WTC11 (cell line): ENCODE measurements around the gene RIPK3. TPM values are rescaled to one million over a fixed set of nuclear protein-coding genes. Genes with fewer than 3 reads are reported as not detected.
A peak's percentile ranks its signal among the peaks of the same experiment; 100 is the strongest.

ENCODE experiments used
- ATAC-seq: fragments of 200-7000 bp; cut with Tn5 transposase; 2 replicates; pipeline ENCODE4 v1.10.0; 2021; ENCODE audit warnings: mild to moderate bottlenecking, moderate library complexity
- CTCF ChIA-PET: fragments of 300-600 bp; sonication (Branson Sonifier 250); formaldehyde crosslinking; loops from one replicate; lab custom pipeline; 2021; ENCODE audit warnings: antibody characterized with exemption; lab: Charles Lee
- POLR2A ChIA-PET: fragments of 350-600 bp; sonication (Branson Sonifier 250); formaldehyde crosslinking; loops from one replicate; lab custom pipeline; 2021; ENCODE audit warnings: antibody characterized with exemption; lab: Charles Lee
- DNase-seq: peaks from one replicate; pipeline ENCODE4 v3.0.0; 2021; ENCODE audit warnings: low spot score
- H3K27ac Mint-ChIP-seq: 2 replicates; pipeline ENCODE4 v1.8.0; 2021; ENCODE audit warnings: mixed read lengths
- H3K27me3 Mint-ChIP-seq: 2 replicates; pipeline ENCODE4 v1.8.0; 2021; ENCODE audit warnings: low read depth, mild to moderate bottlenecking, moderate library complexity, mixed read lengths
- H3K36me3 Mint-ChIP-seq: 2 replicates; pipeline ENCODE4 v1.8.0; 2021; ENCODE audit warnings: mixed read lengths
- H3K4me1 Mint-ChIP-seq: 2 replicates; pipeline ENCODE4 v1.8.0; 2022; ENCODE audit warnings: mixed read lengths
- H3K4me3 Mint-ChIP-seq: 2 replicates; pipeline ENCODE4 v1.8.0; 2021; ENCODE audit warnings: mild to moderate bottlenecking, moderate library complexity, mixed read lengths
- H3K9me3 Mint-ChIP-seq: 2 replicates; pipeline ENCODE4 v1.8.0; 2021; ENCODE audit warnings: mixed read lengths
- CTCF ChIP-seq: fragments of 200-600 bp; IDR thresholded peaks from 2 replicates; pipeline ENCODE4 v1.8.0; 2022; ENCODE audit warnings: antibody characterized with exemption
- E2F5 ChIP-seq: sonication (generic); formaldehyde crosslinking; IDR thresholded peaks from 2 replicates; pipeline ENCODE4 v1.8.1; 2022; ENCODE audit warnings: mild to moderate bottlenecking, moderate library complexity, missing genetic modification reagents
- PRDM15 ChIP-seq: sonication (generic); formaldehyde crosslinking; IDR thresholded peaks from 2 replicates; pipeline ENCODE4 v1.8.0; 2022; ENCODE audit warnings: missing genetic modification reagents
- RELA ChIP-seq: sonication (generic); formaldehyde crosslinking; IDR thresholded peaks from 2 replicates; pipeline ENCODE4 v1.8.1; 2022; ENCODE audit warnings: missing genetic modification reagents, mild to moderate bottlenecking, borderline replicate concordance
- SP1 ChIP-seq: sonication (generic); formaldehyde crosslinking; conservative IDR thresholded peaks from 2 replicates; pipeline ENCODE4 v1.8.1; 2022; ENCODE audit warnings: missing genetic modification reagents
- TEAD4 ChIP-seq: sonication (generic); formaldehyde crosslinking; IDR thresholded peaks from 2 replicates; pipeline ENCODE4 v1.8.0; 2022; ENCODE audit warnings: mild to moderate bottlenecking, missing genetic modification reagents
- ZNF396 ChIP-seq: fragments of 250-450 bp; sonication (Bioruptor Pico); IDR thresholded peaks from 2 replicates; pipeline ENCODE4 v1.8.0; 2021; ENCODE audit warnings: mild to moderate bottlenecking, moderate library complexity, borderline replicate concordance
- ZNF425 ChIP-seq: fragments of 250-450 bp; sonication (Bioruptor Pico); conservative IDR thresholded peaks from 2 replicates; pipeline ENCODE4 v1.9.0; 2021; ENCODE audit warnings: mild to moderate bottlenecking
- ZNF671 ChIP-seq: fragments of 250-450 bp; sonication (Bioruptor Pico); IDR thresholded peaks from 2 replicates; pipeline ENCODE4 v1.8.0; 2021; ENCODE audit warnings: mild to moderate bottlenecking
- total RNA-seq: library from RNA; stranded (reverse); gene quantifications from 3 replicates; pipeline ENCODE4 v1.2.3, GENCODE V29; 2021
- TF ChIP-seq, protein P1 (sequence below): sonication (generic); formaldehyde crosslinking; IDR thresholded peaks from 2 replicates; pipeline ENCODE4 v1.8.0; 2023; ENCODE audit warnings: missing genetic modification reagents, mild to moderate bottlenecking, borderline replicate concordance
- TF ChIP-seq, protein P2 (sequence below): sonication (generic); formaldehyde crosslinking; IDR thresholded peaks from 2 replicates; pipeline ENCODE4 v1.8.1; 2023; ENCODE audit warnings: mild to moderate bottlenecking, moderate library complexity, missing genetic modification reagents
- TF ChIP-seq, protein P3 (sequence below): sonication (generic); formaldehyde crosslinking; IDR thresholded peaks from 2 replicates; pipeline ENCODE4 v1.8.1; 2023; ENCODE audit warnings: mild to moderate bottlenecking, missing genetic modification reagents, borderline replicate concordance
- TF ChIP-seq, protein P4 (sequence below): fragments of 250-450 bp; sonication (Bioruptor Pico); IDR thresholded peaks from 2 replicates; pipeline ENCODE4 v2.1.2; 2022; ENCODE audit warnings: mild to moderate bottlenecking, moderate library complexity

The RIPK3 gene
- total RNA-seq, 1 experiment from 2014 or later, result 0.83 TPM

- TF ChIP-seq, protein P1, sequence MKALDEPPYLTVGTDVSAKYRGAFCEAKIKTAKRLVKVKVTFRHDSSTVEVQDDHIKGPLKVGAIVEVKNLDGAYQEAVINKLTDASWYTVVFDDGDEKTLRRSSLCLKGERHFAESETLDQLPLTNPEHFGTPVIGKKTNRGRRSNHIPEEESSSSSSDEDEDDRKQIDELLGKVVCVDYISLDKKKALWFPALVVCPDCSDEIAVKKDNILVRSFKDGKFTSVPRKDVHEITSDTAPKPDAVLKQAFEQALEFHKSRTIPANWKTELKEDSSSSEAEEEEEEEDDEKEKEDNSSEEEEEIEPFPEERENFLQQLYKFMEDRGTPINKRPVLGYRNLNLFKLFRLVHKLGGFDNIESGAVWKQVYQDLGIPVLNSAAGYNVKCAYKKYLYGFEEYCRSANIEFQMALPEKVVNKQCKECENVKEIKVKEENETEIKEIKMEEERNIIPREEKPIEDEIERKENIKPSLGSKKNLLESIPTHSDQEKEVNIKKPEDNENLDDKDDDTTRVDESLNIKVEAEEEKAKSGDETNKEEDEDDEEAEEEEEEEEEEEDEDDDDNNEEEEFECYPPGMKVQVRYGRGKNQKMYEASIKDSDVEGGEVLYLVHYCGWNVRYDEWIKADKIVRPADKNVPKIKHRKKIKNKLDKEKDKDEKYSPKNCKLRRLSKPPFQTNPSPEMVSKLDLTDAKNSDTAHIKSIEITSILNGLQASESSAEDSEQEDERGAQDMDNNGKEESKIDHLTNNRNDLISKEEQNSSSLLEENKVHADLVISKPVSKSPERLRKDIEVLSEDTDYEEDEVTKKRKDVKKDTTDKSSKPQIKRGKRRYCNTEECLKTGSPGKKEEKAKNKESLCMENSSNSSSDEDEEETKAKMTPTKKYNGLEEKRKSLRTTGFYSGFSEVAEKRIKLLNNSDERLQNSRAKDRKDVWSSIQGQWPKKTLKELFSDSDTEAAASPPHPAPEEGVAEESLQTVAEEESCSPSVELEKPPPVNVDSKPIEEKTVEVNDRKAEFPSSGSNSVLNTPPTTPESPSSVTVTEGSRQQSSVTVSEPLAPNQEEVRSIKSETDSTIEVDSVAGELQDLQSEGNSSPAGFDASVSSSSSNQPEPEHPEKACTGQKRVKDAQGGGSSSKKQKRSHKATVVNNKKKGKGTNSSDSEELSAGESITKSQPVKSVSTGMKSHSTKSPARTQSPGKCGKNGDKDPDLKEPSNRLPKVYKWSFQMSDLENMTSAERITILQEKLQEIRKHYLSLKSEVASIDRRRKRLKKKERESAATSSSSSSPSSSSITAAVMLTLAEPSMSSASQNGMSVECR, result peak; percentile 45; the same call in 1 of the 2 replicates
- TF ChIP-seq ZNF425 (CRISPR knock-in tag), result no peak
- TF ChIP-seq E2F5, result 0 out of 2 replicates have a peak, but pooled peaks have one; percentile 39
- 0 out of 2 replicates have a peak, but pooled peaks have one; percentile 16 for TF ChIP-seq PRDM15 (CRISPR knock-in tag)
- TF ChIP-seq RELA (CRISPR knock-in tag), result 0 out of 2 replicates have a peak, but pooled peaks have one; percentile 19
- no peak for TF ChIP-seq TEAD4 (CRISPR knock-in tag)
- TF ChIP-seq, all 79 proteins: peak for 8
Measured at GRCh38 chr14:24368562-24369252, 28.9 kb upstream of the RIPK3 start (continued).

DNA sequence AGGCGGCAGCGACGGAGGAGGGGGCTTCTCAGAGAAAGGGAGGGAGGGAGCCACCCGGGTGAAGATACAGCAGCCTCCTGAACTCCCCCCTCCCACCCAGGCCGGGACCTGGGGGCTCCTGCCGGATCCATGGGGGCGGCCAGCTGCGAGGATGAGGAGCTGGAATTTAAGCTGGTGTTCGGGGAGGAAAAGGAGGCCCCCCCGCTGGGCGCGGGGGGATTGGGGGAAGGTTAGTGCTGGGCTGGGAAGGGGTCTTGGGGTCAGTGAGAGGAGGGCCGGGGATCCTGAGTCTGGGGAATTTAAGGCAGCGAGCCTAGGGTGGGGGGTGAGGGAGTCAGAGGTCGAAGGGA is 28.4 kb upstream of the RIPK3 start:
- Mint-ChIP-seq H3K27ac (no peak overlapping the region; the same call in 1 of the 2 replicates), H3K36me3 (no peaks in the 10 kb centered on the region), H3K27me3 (peaks cover 5% of the 10 kb centered on the region), H3K9me3 (no peaks in the 10 kb centered on the region), H3K4me1 (peaks cover 15% of the 10 kb centered on the region), H3K4me3 (peak overlapping the region; percentile 90)
- ChIA-PET POLR2A (interaction anchor here (0.6 to 1.4 kb wide), 6 partner anchors 9 to 97 kb away, joined by 3 to 8 read pairs (median 6); partner anchors contain the start of genes NYNRIN and RABGGTA), CTCF (interaction anchor here (0.9 to 2.2 kb wide), 9 partner anchors 9 to 253 kb away, joined by 3 to 24 read pairs (median 3); partner anchors contain the start of genes CIDEB and KHNYN)
- ATAC-seq (peak; percentile 0; the same call in 1 of the 2 replicates), DNase-seq (no peak)
- TF ChIP-seq, protein P2, sequence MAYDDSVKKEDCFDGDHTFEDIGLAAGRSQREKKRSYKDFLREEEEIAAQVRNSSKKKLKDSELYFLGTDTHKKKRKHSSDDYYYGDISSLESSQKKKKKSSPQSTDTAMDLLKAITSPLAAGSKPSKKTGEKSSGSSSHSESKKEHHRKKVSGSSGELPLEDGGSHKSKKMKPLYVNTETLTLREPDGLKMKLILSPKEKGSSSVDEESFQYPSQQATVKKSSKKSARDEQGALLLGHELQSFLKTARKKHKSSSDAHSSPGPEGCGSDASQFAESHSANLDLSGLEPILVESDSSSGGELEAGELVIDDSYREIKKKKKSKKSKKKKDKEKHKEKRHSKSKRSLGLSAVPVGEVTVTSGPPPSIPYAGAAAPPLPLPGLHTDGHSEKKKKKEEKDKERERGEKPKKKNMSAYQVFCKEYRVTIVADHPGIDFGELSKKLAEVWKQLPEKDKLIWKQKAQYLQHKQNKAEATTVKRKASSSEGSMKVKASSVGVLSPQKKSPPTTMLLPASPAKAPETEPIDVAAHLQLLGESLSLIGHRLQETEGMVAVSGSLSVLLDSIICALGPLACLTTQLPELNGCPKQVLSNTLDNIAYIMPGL (CRISPR knock-in tag), result no peak
- TF ChIP-seq ZNF671 (CRISPR knock-in tag) (no peak), SP1 (CRISPR knock-in tag) (no peak), ZNF396 (CRISPR knock-in tag) (no peak), CTCF (no peak), TEAD4 (CRISPR knock-in tag) (no peak)
- TF ChIP-seq, protein P3, sequence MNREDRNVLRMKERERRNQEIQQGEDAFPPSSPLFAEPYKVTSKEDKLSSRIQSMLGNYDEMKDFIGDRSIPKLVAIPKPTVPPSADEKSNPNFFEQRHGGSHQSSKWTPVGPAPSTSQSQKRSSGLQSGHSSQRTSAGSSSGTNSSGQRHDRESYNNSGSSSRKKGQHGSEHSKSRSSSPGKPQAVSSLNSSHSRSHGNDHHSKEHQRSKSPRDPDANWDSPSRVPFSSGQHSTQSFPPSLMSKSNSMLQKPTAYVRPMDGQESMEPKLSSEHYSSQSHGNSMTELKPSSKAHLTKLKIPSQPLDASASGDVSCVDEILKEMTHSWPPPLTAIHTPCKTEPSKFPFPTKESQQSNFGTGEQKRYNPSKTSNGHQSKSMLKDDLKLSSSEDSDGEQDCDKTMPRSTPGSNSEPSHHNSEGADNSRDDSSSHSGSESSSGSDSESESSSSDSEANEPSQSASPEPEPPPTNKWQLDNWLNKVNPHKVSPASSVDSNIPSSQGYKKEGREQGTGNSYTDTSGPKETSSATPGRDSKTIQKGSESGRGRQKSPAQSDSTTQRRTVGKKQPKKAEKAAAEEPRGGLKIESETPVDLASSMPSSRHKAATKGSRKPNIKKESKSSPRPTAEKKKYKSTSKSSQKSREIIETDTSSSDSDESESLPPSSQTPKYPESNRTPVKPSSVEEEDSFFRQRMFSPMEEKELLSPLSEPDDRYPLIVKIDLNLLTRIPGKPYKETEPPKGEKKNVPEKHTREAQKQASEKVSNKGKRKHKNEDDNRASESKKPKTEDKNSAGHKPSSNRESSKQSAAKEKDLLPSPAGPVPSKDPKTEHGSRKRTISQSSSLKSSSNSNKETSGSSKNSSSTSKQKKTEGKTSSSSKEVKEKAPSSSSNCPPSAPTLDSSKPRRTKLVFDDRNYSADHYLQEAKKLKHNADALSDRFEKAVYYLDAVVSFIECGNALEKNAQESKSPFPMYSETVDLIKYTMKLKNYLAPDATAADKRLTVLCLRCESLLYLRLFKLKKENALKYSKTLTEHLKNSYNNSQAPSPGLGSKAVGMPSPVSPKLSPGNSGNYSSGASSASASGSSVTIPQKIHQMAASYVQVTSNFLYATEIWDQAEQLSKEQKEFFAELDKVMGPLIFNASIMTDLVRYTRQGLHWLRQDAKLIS, result no peak
- TF ChIP-seq, protein P4, sequence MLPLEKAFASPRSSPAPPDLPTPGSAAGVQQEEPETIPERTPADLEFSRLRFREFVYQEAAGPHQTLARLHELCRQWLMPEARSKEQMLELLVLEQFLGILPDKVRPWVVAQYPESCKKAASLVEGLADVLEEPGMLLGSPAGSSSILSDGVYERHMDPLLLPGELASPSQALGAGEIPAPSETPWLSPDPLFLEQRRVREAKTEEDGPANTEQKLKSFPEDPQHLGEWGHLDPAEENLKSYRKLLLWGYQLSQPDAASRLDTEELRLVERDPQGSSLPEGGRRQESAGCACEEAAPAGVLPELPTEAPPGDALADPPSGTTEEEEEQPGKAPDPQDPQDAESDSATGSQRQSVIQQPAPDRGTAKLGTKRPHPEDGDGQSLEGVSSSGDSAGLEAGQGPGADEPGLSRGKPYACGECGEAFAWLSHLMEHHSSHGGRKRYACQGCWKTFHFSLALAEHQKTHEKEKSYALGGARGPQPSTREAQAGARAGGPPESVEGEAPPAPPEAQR (CRISPR knock-in tag), result no peak
